Hepatocyte (in vitro differentiated cells): ENCODE results near the gene FBXW11. TPM values are rescaled to one million over a fixed set of nuclear protein-coding genes. Genes with fewer than 3 reads are reported as not detected.

Source experiments
- DNase-seq: peaks from one replicate; pipeline ENCODE4 v3.0.0-alpha.2; 2016; ENCODE audit warnings: low spot score
- H2AFZ ChIP-seq: fragments of 200-600 bp; sonication (generic); 2 replicates; pipeline ENCODE4 v1.6.0; 2016; ENCODE audit warnings: antibody characterized with exemption, mild to moderate bottlenecking
- H3K27ac ChIP-seq: fragments of 200-600 bp; sonication (generic); 2 replicates; pipeline ENCODE4 v1.5.1; 2016; ENCODE audit warnings: mild to moderate bottlenecking
- H3K27me3 ChIP-seq: fragments of 200-600 bp; sonication (generic); 2 replicates; pipeline ENCODE4 v1.6.1; 2016
- H3K36me3 ChIP-seq: fragments of 200-600 bp; sonication (generic); replicated peaks from 2 replicates; pipeline ENCODE4 v1.5.1; 2016; ENCODE audit warnings: low read depth; ENCODE audit not compliant: insufficient read depth
- H3K4me1 ChIP-seq: fragments of 200-600 bp; sonication (generic); 2 replicates; pipeline ENCODE4 v1.5.1; 2016; ENCODE audit warnings: mild to moderate bottlenecking, moderate library complexity; ENCODE audit not compliant: insufficient read depth
- H3K4me2 ChIP-seq: fragments of 200-600 bp; sonication (generic); 2 replicates; pipeline ENCODE4 v1.6.0; 2016
- H3K4me3 ChIP-seq: fragments of 200-600 bp; sonication (generic); 2 replicates; pipeline ENCODE4 v1.5.1; 2016; ENCODE audit warnings: mild to moderate bottlenecking
- H3K79me2 ChIP-seq: fragments of 200-600 bp; sonication (generic); 2 replicates; pipeline ENCODE4 v1.6.0; 2017; ENCODE audit warnings: mild to moderate bottlenecking
- H3K9me2 ChIP-seq: fragments of 200-600 bp; sonication (generic); replicated peaks from 2 replicates; pipeline ENCODE4 v1.6.0; 2017; ENCODE audit warnings: mild to moderate bottlenecking; ENCODE audit not compliant: insufficient read depth
- H3K9me3 ChIP-seq: fragments of 200-600 bp; sonication (generic); 2 replicates; pipeline ENCODE4 v1.5.1; 2016; ENCODE audit warnings: low read depth, mild to moderate bottlenecking
- H4K20me1 ChIP-seq: fragments of 200-600 bp; sonication (generic); 2 replicates; pipeline ENCODE4 v1.6.0; 2016; ENCODE audit warnings: mild to moderate bottlenecking; ENCODE audit not compliant: insufficient read depth, poor library complexity, severe bottlenecking
- EZH2 ChIP-seq: fragments of 200-600 bp; sonication (generic); IDR thresholded peaks from 2 replicates; pipeline ENCODE4 v1.6.1; 2016; ENCODE audit warnings: antibody characterized with exemption, mild to moderate bottlenecking, borderline replicate concordance
- EZH2phosphoT487 ChIP-seq: fragments of 200-600 bp; sonication (generic); IDR thresholded peaks from one replicate; pipeline ENCODE4 v1.6.1; 2018; ENCODE audit warnings: antibody characterized with exemption, mild to moderate bottlenecking, low read depth, moderate library complexity; ENCODE audit not compliant: unreplicated experiment, severe bottlenecking
- WGBS: methylation state at CpG from one replicate; pipeline ENCODE4 v1.1.6; 2016; ENCODE audit warnings: low lambda C conversion rate; ENCODE audit errors: missing lambda C conversion rate; 5-methylcytosine and 5-hydroxymethylcytosine counted together
- polyA plus RNA-seq: library from polyadenylated mRNA; unstranded; fragments of >200 nt; fragmentation: Nextera tagmentation; extraction: Ambion mirVana; gene quantifications from 2 replicates; pipeline ENCODE4 v1.2.1, GENCODE V29; 2016
- total RNA-seq: library from RNA; depleted of rRNA; stranded (reverse); fragments of >200 nt; gene quantifications from 2 replicates; pipeline ENCODE4 v1.2.3, GENCODE V29; 2014
- TF ChIP-seq, protein P1 (sequence below): fragments of 200-600 bp; sonication (generic); IDR thresholded peaks from 2 replicates; pipeline ENCODE4 v1.5.1; 2016; ENCODE audit warnings: antibody characterized with exemption, mild to moderate bottlenecking; ENCODE audit not compliant: poor library complexity

The FBXW11 gene
- total and polyA plus RNA-seq, 2 experiments from 2014 or later: 38.0 to 73.4 TPM

- no peak overlapping the region for H3K27ac ChIP-seq
- no peak overlapping the region for H3K4me2 ChIP-seq
- no peaks in the 10 kb centered on the region for H3K9me3 ChIP-seq
- H3K9me2 ChIP-seq: no peaks in the 10 kb centered on the region
- TF ChIP-seq, protein P1, sequence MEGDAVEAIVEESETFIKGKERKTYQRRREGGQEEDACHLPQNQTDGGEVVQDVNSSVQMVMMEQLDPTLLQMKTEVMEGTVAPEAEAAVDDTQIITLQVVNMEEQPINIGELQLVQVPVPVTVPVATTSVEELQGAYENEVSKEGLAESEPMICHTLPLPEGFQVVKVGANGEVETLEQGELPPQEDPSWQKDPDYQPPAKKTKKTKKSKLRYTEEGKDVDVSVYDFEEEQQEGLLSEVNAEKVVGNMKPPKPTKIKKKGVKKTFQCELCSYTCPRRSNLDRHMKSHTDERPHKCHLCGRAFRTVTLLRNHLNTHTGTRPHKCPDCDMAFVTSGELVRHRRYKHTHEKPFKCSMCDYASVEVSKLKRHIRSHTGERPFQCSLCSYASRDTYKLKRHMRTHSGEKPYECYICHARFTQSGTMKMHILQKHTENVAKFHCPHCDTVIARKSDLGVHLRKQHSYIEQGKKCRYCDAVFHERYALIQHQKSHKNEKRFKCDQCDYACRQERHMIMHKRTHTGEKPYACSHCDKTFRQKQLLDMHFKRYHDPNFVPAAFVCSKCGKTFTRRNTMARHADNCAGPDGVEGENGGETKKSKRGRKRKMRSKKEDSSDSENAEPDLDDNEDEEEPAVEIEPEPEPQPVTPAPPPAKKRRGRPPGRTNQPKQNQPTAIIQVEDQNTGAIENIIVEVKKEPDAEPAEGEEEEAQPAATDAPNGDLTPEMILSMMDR: no peak
- no peak for TF ChIP-seq EZH2
- TF ChIP-seq EZH2phosphoT487: no peak
- no peaks in the 10 kb centered on the region for H3K36me3 ChIP-seq
- DNase-seq: no peak
- H2AFZ ChIP-seq: no peak overlapping the region
- peaks cover 29% of the 10 kb centered on the region for H3K79me2 ChIP-seq
- peaks cover 14% of the 10 kb centered on the region for H4K20me1 ChIP-seq
- H3K4me3 ChIP-seq: no peak overlapping the region
- WGBS: 25% methylated on average over 6 of the region's 6 CpGs
- no peaks in the 10 kb centered on the region for H3K27me3 ChIP-seq
- peaks cover 22% of the 10 kb centered on the region for H3K4me1 ChIP-seq
Observed at GRCh38 chr5:172008689-172009141, 2.3 kb upstream of the FBXW11 start.

DNA sequence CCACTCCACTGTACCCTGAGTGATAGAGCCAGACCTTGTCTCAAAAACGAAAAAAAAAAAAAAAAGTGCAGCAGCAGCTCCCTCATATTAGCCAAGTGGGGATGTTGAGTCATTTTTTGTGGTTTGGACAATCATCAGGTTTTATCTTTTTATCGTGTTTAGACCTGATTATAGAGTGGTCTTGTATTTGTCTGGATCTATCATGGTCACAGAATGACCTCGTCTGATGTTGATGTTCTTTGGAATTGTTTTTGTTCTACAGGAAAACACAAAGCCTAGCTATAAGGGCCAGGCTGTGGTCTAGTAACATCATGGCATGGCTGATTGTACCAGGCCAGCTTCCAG lies 1.6 kb upstream of the FBXW11 start:
- peak overlapping the region; percentile 98 for H3K27ac ChIP-seq
- H4K20me1 ChIP-seq: peaks cover 20% of the 10 kb centered on the region
- peak overlapping the region; percentile 91 for H3K4me2 ChIP-seq
- no peaks in the 10 kb centered on the region for H3K9me3 ChIP-seq
- no peaks in the 10 kb centered on the region for H3K27me3 ChIP-seq
- H3K4me3 ChIP-seq: no peak overlapping the region
- peaks cover 28% of the 10 kb centered on the region for H3K4me1 ChIP-seq
- WGBS: 41% methylated on average over 3 of the region's 3 CpGs
- peaks cover 36% of the 10 kb centered on the region for H3K79me2 ChIP-seq
- no peak overlapping the region for H2AFZ ChIP-seq
- H3K9me2 ChIP-seq: no peaks in the 10 kb centered on the region
- DNase-seq: no peak
- no peak for TF ChIP-seq EZH2
- TF ChIP-seq EZH2phosphoT487: no peak
- TF ChIP-seq, protein P1: no peak
- H3K36me3 ChIP-seq: no peaks in the 10 kb centered on the region

DNA sequence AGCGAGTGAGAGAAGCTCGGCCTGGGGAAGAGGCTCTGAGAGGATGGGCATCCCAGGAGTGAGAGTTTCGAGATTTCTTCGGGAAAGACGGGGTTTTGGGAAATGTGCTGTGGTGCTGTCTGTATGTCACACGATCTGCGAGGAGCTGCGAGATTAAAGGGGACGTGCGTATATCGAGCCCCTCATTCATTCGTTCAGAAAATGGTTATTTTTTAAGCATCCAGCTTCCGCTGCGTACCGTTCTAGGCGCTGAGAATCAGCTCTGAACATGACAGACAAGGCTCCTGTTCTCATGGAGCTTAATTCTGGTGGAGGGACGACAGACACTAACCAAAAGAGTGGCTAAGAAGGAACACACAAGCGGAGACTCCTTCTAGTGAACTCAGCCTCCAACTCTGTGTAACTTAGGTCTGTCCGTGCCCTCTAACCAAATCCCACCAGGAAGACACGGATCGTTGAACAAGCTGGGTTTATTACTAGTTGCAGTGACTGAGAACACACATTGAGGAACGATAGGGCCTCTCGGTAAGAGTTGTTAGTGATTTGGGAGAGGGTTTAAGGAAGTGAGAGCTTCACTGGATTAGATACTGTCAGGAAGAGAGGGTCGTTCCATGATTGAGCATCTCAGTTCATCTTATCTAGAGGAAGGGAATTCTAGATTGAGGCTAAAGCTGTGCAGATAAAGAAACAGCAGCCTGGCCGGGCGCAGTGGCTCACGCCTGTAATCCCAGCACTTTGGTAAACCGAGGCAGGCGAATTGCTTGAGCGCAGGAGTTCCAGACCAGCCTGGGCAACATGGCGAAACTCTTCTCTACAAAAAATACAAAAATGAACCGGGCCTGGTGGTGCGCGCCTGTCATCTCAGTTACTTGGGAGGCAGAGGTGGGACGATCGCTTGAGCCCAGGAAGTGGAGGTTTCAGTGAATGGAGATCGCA lies 1.0 kb upstream of the FBXW11 start:
- H3K36me3 ChIP-seq: no peaks in the 10 kb centered on the region
- H3K4me1 ChIP-seq: peaks cover 28% of the 10 kb centered on the region
- no peaks in the 10 kb centered on the region for H3K9me2 ChIP-seq
- peak overlapping the region; percentile 73 for H2AFZ ChIP-seq
- peak overlapping the region; percentile 91 for H3K4me2 ChIP-seq
- peak overlapping the region; percentile 98 for H3K27ac ChIP-seq
- TF ChIP-seq EZH2 (no peak), EZH2phosphoT487 (no peak)
- TF ChIP-seq, protein P1: no peak
- no peaks in the 10 kb centered on the region for H3K27me3 ChIP-seq
- peak overlapping the region; percentile 63 for H3K4me3 ChIP-seq
- peaks cover 27% of the 10 kb centered on the region for H4K20me1 ChIP-seq
- H3K9me3 ChIP-seq: no peaks in the 10 kb centered on the region
- 19% methylated on average over 37 of the region's 37 CpGs for whole genome bisulfite sequencing
- no peak for DNase-seq
- H3K79me2 ChIP-seq: peaks cover 42% of the 10 kb centered on the region
